ENCODE measurements around the gene AP1G1. TPM values are rescaled to one million over a fixed set of nuclear protein-coding genes. Genes with fewer than 3 reads are reported as not detected.
A peak's percentile ranks its signal among the peaks of the same experiment; 100 is the strongest.

AP1G1 gene
- total RNA-seq, 1 donor from 2014 or later, result 104 TPM

DNA sequence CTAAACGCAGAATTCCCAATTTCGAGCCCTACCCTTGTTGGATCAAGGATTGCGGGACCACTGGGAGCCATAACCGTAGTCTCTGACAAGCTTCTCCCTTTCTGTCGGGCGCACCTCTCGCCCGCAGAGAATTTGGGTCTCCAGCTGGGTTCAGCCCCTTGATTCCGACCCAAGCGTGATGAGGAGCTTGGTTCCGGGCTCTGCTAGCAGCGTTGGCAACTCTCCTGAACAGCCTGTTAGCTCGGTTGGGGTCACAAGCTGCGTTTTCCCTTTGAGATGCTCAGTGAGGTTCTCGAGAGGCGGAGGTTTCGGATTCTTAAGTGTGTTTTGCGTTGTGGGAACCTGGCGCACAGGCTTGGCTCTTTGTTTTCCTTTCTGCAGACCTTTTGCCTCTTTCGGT, 37.8 kb upstream of the AP1G1 start:
- H3K4me1 Mint-ChIP-seq (ENCODE audit: unreplicated experiment), result peaks cover 11% of the 10 kb centered on the region
- TF ChIP-seq, protein P1, sequence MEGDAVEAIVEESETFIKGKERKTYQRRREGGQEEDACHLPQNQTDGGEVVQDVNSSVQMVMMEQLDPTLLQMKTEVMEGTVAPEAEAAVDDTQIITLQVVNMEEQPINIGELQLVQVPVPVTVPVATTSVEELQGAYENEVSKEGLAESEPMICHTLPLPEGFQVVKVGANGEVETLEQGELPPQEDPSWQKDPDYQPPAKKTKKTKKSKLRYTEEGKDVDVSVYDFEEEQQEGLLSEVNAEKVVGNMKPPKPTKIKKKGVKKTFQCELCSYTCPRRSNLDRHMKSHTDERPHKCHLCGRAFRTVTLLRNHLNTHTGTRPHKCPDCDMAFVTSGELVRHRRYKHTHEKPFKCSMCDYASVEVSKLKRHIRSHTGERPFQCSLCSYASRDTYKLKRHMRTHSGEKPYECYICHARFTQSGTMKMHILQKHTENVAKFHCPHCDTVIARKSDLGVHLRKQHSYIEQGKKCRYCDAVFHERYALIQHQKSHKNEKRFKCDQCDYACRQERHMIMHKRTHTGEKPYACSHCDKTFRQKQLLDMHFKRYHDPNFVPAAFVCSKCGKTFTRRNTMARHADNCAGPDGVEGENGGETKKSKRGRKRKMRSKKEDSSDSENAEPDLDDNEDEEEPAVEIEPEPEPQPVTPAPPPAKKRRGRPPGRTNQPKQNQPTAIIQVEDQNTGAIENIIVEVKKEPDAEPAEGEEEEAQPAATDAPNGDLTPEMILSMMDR (IDR thresholded peaks at IDR 0.05; ENCODE audit: unreplicated experiment), result no peak
- H3K36me3 Mint-ChIP-seq (ENCODE audit: low read depth, unreplicated experiment), result peaks cover 30% of the 10 kb centered on the region

DNA sequence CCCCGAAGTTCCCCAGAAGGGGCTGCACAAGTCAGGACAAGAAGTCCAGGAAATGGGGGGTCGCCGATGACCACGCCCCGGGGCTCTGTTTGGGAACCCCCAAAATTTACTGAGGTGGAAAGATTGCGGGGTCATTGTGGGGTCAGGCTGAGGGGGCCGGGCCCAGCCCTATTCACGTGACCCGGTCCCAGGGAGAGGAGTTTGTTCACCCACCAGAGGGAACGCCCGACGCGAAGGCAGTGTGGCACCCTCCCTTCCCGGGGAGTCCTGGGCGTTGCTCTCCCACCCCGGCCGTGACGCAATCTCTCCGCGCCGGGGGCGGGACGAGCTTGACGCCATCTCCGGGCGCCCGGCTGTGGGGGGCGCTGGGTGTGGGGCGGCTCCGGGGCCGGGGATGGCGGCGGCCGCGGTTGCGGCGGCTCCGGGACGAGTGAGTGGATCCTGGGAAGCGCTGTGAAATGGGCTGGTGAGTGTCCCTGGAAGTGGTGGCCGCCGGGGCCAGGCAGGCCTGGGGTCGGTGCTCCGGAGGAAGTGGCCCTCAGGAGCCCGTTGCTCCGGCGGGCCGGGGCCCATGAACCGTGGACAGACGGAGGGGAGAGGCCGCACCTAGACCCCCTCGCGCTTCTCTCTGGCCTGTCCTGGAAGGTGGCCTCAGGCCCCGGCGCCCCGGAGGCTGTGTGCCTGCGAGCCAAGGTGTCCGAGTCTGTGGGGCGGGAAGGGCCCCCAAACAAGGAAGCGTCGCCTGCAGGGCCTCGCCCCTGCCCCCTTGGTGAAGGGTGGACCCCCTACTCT, 37.2 kb upstream of the AP1G1 start, which contains the start of gene ATXN1L:
TSS of gene ATXN1L (plus strand) at position 338 of the 792 bp plus-strand sequence. CDS start 3,765 bp downstream, outside the sequence.
- H3K36me3 Mint-ChIP-seq (ENCODE audit: low read depth, unreplicated experiment), result peaks cover 30% of the 10 kb centered on the region
- peaks cover 11% of the 10 kb centered on the region for H3K4me1 Mint-ChIP-seq (ENCODE audit: unreplicated experiment)
- DNase-seq (ENCODE audit: low spot score), result peak; percentile 94
- H3K9me3 Mint-ChIP-seq (ENCODE audit: unreplicated experiment), result no peaks in the 10 kb centered on the region
- peaks cover 6% of the 10 kb centered on the region for H3K27me3 Mint-ChIP-seq (ENCODE audit: unreplicated experiment)
- TF ChIP-seq, protein P1 (IDR thresholded peaks at IDR 0.05; ENCODE audit: unreplicated experiment), result no peak
- H3K4me3 Mint-ChIP-seq (ENCODE audit: unreplicated experiment), result peak within 1 kb of the TSS; percentile 96
- H3K27ac Mint-ChIP-seq (ENCODE audit: unreplicated experiment), result peak within 1 kb of the TSS; percentile 94

More for the DNA sequence above, 37.8 kb upstream of the AP1G1 start:
- Mint-ChIP-seq H3K27me3 (ENCODE audit: unreplicated experiment) (peaks cover 6% of the 10 kb centered on the region), H3K4me3 (ENCODE audit: unreplicated experiment) (peak overlapping the region; percentile 95), H3K27ac (ENCODE audit: unreplicated experiment) (peak overlapping the region; percentile 82), H3K9me3 (ENCODE audit: unreplicated experiment) (no peaks in the 10 kb centered on the region)
- no peak for DNase-seq (ENCODE audit: low spot score)

DNA sequence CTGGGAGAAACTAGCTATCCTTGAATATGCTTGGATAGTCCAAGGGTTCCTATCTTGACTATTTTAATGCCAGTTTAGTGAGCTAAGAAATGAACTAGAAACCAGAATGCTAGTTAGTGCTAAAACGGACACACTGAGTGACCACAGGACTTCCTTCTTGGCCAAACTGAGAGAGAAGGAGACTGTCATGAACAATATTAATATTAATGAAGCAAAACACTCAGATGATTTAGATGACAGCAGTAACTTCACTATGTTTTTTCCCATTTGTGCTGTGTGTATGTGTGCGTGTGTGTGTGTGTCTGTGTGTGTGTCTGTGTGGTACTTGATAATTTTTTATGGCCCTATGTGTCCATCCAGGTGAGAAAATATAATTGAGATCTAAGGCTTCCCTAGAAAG, 34.9 kb upstream of the AP1G1 start:
- no peak overlapping the region for H3K4me3 Mint-ChIP-seq (ENCODE audit: unreplicated experiment)
- no peak for DNase-seq (ENCODE audit: low spot score)
- no peak overlapping the region for H3K27ac Mint-ChIP-seq (ENCODE audit: unreplicated experiment)
- H3K4me1 Mint-ChIP-seq (ENCODE audit: unreplicated experiment), result peaks cover 11% of the 10 kb centered on the region
- TF ChIP-seq, protein P1 (IDR thresholded peaks at IDR 0.05; ENCODE audit: unreplicated experiment), result no peak
- H3K36me3 Mint-ChIP-seq (ENCODE audit: low read depth, unreplicated experiment), result peaks cover 15% of the 10 kb centered on the region
- H3K9me3 Mint-ChIP-seq (ENCODE audit: unreplicated experiment), result no peaks in the 10 kb centered on the region
- H3K27me3 Mint-ChIP-seq (ENCODE audit: unreplicated experiment), result peaks cover 3% of the 10 kb centered on the region

DNA sequence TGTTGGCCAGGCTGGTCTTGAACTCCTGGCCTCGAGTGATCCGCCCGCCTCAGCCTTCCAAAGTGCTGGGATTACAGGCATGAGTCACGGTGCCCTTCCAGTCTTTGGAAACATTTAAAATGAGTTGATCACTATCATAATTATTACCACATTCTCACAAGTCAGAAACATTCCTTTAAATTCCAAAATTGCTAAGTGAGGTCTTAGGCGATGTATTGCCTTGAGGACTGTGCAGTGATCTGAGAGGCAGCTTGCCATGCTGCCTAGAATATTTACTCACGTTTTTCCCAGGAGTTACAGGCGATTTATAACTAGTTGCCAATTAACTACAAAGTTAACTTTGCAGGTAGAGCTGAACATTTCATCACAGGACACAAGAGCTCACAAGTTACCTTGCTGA, 31.4 kb upstream of the AP1G1 start:
- no peaks in the 10 kb centered on the region for H3K4me1 Mint-ChIP-seq (ENCODE audit: unreplicated experiment)
- TF ChIP-seq, protein P1 (IDR thresholded peaks at IDR 0.05; ENCODE audit: unreplicated experiment), result no peak
- no peak overlapping the region for H3K27ac Mint-ChIP-seq (ENCODE audit: unreplicated experiment)
- H3K27me3 Mint-ChIP-seq (ENCODE audit: unreplicated experiment), result peaks cover 5% of the 10 kb centered on the region
- H3K36me3 Mint-ChIP-seq (ENCODE audit: low read depth, unreplicated experiment), result no peaks in the 10 kb centered on the region
- no peak overlapping the region for H3K4me3 Mint-ChIP-seq (ENCODE audit: unreplicated experiment)
- no peaks in the 10 kb centered on the region for H3K9me3 Mint-ChIP-seq (ENCODE audit: unreplicated experiment)
- DNase-seq (ENCODE audit: low spot score), result no peak

DNA sequence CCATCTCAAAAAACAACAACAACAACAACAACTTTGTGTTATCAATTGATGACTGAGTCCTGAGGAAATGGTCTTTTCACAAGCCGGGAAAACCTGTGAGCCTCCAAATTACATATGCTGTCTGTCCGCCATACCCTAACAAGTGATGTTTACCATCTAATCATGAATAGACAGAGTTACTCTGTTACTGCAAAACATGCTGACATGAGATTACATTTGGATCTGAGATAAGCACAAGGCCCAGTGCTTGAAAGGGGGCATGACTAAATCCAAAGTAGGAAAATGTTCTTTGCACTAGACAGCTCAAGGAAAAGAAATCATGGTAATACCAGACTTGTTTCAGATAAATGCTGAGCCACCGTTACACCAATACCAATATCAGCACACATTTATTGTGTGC, 28.5 kb upstream of the AP1G1 start:
- no peaks in the 10 kb centered on the region for H3K4me1 Mint-ChIP-seq (ENCODE audit: unreplicated experiment)
- no peaks in the 10 kb centered on the region for H3K36me3 Mint-ChIP-seq (ENCODE audit: low read depth, unreplicated experiment)
- no peaks in the 10 kb centered on the region for H3K9me3 Mint-ChIP-seq (ENCODE audit: unreplicated experiment)
- no peak for DNase-seq (ENCODE audit: low spot score)
- H3K4me3 Mint-ChIP-seq (ENCODE audit: unreplicated experiment), result no peak overlapping the region
- TF ChIP-seq, protein P1 (IDR thresholded peaks at IDR 0.05; ENCODE audit: unreplicated experiment), result no peak
- no peak overlapping the region for H3K27ac Mint-ChIP-seq (ENCODE audit: unreplicated experiment)
- H3K27me3 Mint-ChIP-seq (ENCODE audit: unreplicated experiment), result peaks cover 4% of the 10 kb centered on the region
